ENCODE results near the gene DDOST. TPM values are rescaled to one million over a fixed set of nuclear protein-coding genes. Genes with fewer than 3 reads are reported as not detected.

Gene DDOST
- total RNA-seq, 2 experiments from 2014 or later, result 140 to 159 TPM

- POLR2A ChIA-PET, result no interaction called here
- ATAC-seq, result no peak
- Mint-ChIP-seq H3K9me3 (no peaks in the 10 kb centered on the region), H3K4me3 (no peak overlapping the region), H3K27ac (no peak overlapping the region), H3K4me1 (ENCODE audit: low read depth) (no peaks in the 10 kb centered on the region), H3K27me3 (no peaks in the 10 kb centered on the region), H3K36me3 (ENCODE audit: low read depth) (no peaks in the 10 kb centered on the region)
- intact Hi-C loops (cut with micrococcal nuclease), result no loop called here
- CTCF ChIA-PET, result interaction anchor here (2.1 to 4.4 kb wide), 2 partner anchors 11 to 487 kb away, joined by 5 to 26 read pairs; no protein-coding TSS in a partner anchor
- no peak for TF ChIP-seq CTCF (IDR thresholded peaks at IDR 0.05)
- DNase-seq, result no peak
Observed at GRCh38 chr1:20708057-20708456, 46.9 kb upstream of the DDOST start.

DNA sequence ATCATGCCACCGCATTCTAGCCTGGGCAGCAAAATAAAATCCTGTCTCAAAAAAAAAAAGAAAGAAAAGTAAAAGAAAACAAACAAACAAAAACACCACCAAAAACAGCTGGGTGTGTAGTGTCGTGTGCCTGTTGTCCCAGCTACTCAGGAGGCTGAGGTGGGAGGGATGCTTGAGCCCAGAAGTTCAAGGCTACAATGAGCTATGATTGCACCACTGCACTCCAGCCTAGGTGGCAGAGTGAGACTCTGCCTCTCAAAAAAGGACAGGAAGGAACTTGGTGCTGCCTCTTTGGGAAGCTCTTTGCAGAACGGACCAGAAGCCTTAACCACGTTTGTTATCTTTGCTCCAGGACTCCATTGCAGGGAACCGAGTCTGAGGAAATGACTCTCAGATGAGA is 45.7 kb upstream of the DDOST start:
- no peak for DNase-seq
- no peak for ATAC-seq
- no peak for TF ChIP-seq CTCF (IDR thresholded peaks at IDR 0.05)
- ChIA-PET POLR2A (no interaction called here), CTCF (interaction anchor here (4.4 kb wide), 1 partner anchor 10 kb away, joined by 26 read pairs; no protein-coding TSS in a partner anchor)
- H3K4me1 Mint-ChIP-seq (ENCODE audit: low read depth), result no peaks in the 10 kb centered on the region
- intact Hi-C loops (cut with micrococcal nuclease), result no loop called here
- no peak overlapping the region for H3K27ac Mint-ChIP-seq
- H3K27me3 Mint-ChIP-seq, result no peaks in the 10 kb centered on the region
- H3K4me3 Mint-ChIP-seq, result no peak overlapping the region
- no peaks in the 10 kb centered on the region for H3K36me3 Mint-ChIP-seq (ENCODE audit: low read depth)
- no peaks in the 10 kb centered on the region for H3K9me3 Mint-ChIP-seq

GRCh38 chr1:20705203-20705755 is 44.1 kb upstream of the DDOST start:
- intact Hi-C loops (cut with micrococcal nuclease), result no loop called here
- DNase-seq (no peak), ATAC-seq (no peak)
- no peak overlapping the region for H3K27ac Mint-ChIP-seq
- TF ChIP-seq CTCF (IDR thresholded peaks at IDR 0.05), result no peak
- H3K36me3 Mint-ChIP-seq (ENCODE audit: low read depth), result no peaks in the 10 kb centered on the region
- no peak overlapping the region for H3K4me3 Mint-ChIP-seq
- CTCF ChIA-PET, result interaction anchor here (4.4 kb wide), 1 partner anchor 8 kb away, joined by 26 read pairs; no protein-coding TSS in a partner anchor
- H3K4me1 Mint-ChIP-seq (ENCODE audit: low read depth), result no peaks in the 10 kb centered on the region
- POLR2A ChIA-PET, result no interaction called here
- H3K9me3 Mint-ChIP-seq, result no peaks in the 10 kb centered on the region
- H3K27me3 Mint-ChIP-seq, result no peaks in the 10 kb centered on the region

- POLR2A ChIA-PET, result no interaction called here
- Mint-ChIP-seq H3K9me3 (no peaks in the 10 kb centered on the region), H3K27ac (no peak overlapping the region), H3K27me3 (no peaks in the 10 kb centered on the region), H3K4me3 (no peak overlapping the region), H3K4me1 (ENCODE audit: low read depth) (no peaks in the 10 kb centered on the region), H3K36me3 (ENCODE audit: low read depth) (no peaks in the 10 kb centered on the region)
- CTCF ChIA-PET, result interaction anchor here (4.4 kb wide), 1 partner anchor 8 kb away, joined by 26 read pairs; no protein-coding TSS in a partner anchor
- ATAC-seq, result no peak
- no peak for DNase-seq
- intact Hi-C loops (cut with micrococcal nuclease), result no loop called here
- no peak for TF ChIP-seq CTCF (IDR thresholded peaks at IDR 0.05)
Observed at GRCh38 chr1:20704390-20705202, 43.4 kb upstream of the DDOST start.

- no peak for DNase-seq
- ATAC-seq, result no peak
- intact Hi-C loops (cut with micrococcal nuclease), result no loop called here
- POLR2A ChIA-PET, result no interaction called here
- Mint-ChIP-seq H3K4me3 (no peak overlapping the region), H3K27me3 (no peaks in the 10 kb centered on the region), H3K36me3 (ENCODE audit: low read depth) (no peaks in the 10 kb centered on the region), H3K9me3 (no peaks in the 10 kb centered on the region), H3K4me1 (ENCODE audit: low read depth) (no peaks in the 10 kb centered on the region), H3K27ac (no peak overlapping the region)
- no peak for TF ChIP-seq CTCF (IDR thresholded peaks at IDR 0.05)
- CTCF ChIA-PET, result no interaction called here
Observed at GRCh38 chr1:20703124-20703756, 42.1 kb upstream of the DDOST start.
